IPS DF 4.7 (cell line): Measurements from ENCODE around the gene ATXN7L3.
"Not testable (repeated sequence)": the region's sequence is repeated elsewhere in the genome, so short reads cannot be mapped to it uniquely, and the experiment has no call there.

Source experiments
- DNase-seq: peaks from one replicate; pipeline ENCODE4 v3.0.0-alpha.2; 2013; ENCODE audit warnings: low spot score; ENCODE audit errors: extremely low read depth

Gene ATXN7L3

GRCh38 chr17:44199553-44200477, at the start of gene ATXN7L3:
ATXN7L3 (minus strand) TSS chr17:44199884; CDS start chr17:44198070, 1,814 bp downstream.
- DNase-seq = no peak

- no peak for DNase-seq
Measured at GRCh38 chr17:44247876-44248736, 48.4 kb upstream of the ATXN7L3 start.

GRCh38 chr17:44247440-44247841, 47.8 kb upstream of the ATXN7L3 start:
- DNase-seq = no peak

- no peak for DNase-seq
Measured at GRCh38 chr17:44241106-44241624, 41.5 kb upstream of the ATXN7L3 start.

GRCh38 chr17:44237886-44238285, 38.2 kb upstream of the ATXN7L3 start:
- not testable (repeated sequence) for DNase-seq

- no peak for DNase-seq
Measured at GRCh38 chr17:44236444-44236991, 36.8 kb upstream of the ATXN7L3 start.

- DNase-seq = no peak
Measured at GRCh38 chr17:44235583-44235936, 35.9 kb upstream of the ATXN7L3 start.

GRCh38 chr17:44233582-44233981, 33.9 kb upstream of the ATXN7L3 start:
- no peak for DNase-seq

GRCh38 chr17:44232061-44232460, 32.4 kb upstream of the ATXN7L3 start:
- DNase-seq = no peak

- no peak for DNase-seq
Measured at GRCh38 chr17:44230140-44230539, 30.5 kb upstream of the ATXN7L3 start.

- DNase-seq = no peak
Measured at GRCh38 chr17:44229090-44229489, 29.4 kb upstream of the ATXN7L3 start.

- no peak for DNase-seq
Measured at GRCh38 chr17:44223541-44224071, 23.9 kb upstream of the ATXN7L3 start.

- DNase-seq = no peak
Measured at GRCh38 chr17:44222112-44222869, 22.6 kb upstream of the ATXN7L3 start.

- DNase-seq = no peak
Measured at GRCh38 chr17:44221862-44222111, 22.1 kb upstream of the ATXN7L3 start.

- DNase-seq = no peak
Measured at GRCh38 chr17:44221084-44221861, 21.6 kb upstream of the ATXN7L3 start.

- no peak for DNase-seq
Measured at GRCh38 chr17:44220213-44221083, 20.8 kb upstream of the ATXN7L3 start.

GRCh38 chr17:44219616-44220212, 20.0 kb upstream of the ATXN7L3 start, which contains the start of gene UBTF:
UBTF (minus strand) TSS chr17:44219675; CDS start chr17:44218229, 1,446 bp downstream.
- no peak for DNase-seq

GRCh38 chr17:44219108-44219615, 19.5 kb upstream of the ATXN7L3 start:
- no peak for DNase-seq
